Eye (tissue), 1 donor: ENCODE measurements around the gene ENTPD1.
"Not testable (repeated sequence)": the region's sequence is repeated elsewhere in the genome, so short reads cannot be mapped to it uniquely, and the experiment has no call there.

Experiments
- DNase-seq: peaks from one replicate; pipeline ENCODE4 v3.0.0-alpha.2; 2015

The ENTPD1 gene

GRCh38 chr10:95798096-95798855 lies 42.3 kb downstream of the ENTPD1 start:
- no peak for DNase-seq

- not testable (repeated sequence) for DNase-seq
These were observed 44.3 kb downstream of the ENTPD1 start for GRCh38 chr10:95800286-95800685.

- DNase-seq, result not testable (repeated sequence)
These were observed 50.9 kb downstream of the ENTPD1 start for GRCh38 chr10:95806687-95807380.

- not testable (repeated sequence) for DNase-seq
These were observed 52.8 kb downstream of the ENTPD1 start for GRCh38 chr10:95808705-95809308.

- DNase-seq, result no peak
These were observed 53.6 kb downstream of the ENTPD1 start for GRCh38 chr10:95809370-95810197.

GRCh38 chr10:95810198-95810976 lies 54.4 kb downstream of the ENTPD1 start:
- DNase-seq, result no peak

GRCh38 chr10:95813054-95813685 lies 57.2 kb downstream of the ENTPD1 start:
- no peak for DNase-seq

GRCh38 chr10:95814011-95814727 lies 58.2 kb downstream of the ENTPD1 start:
- peak; percentile 43 for DNase-seq

- DNase-seq, result no peak
These were observed 59.2 kb downstream of the ENTPD1 start for GRCh38 chr10:95815133-95815532.

- no peak for DNase-seq
These were observed 59.8 kb downstream of the ENTPD1 start for GRCh38 chr10:95815701-95816240.

GRCh38 chr10:95818010-95818409 lies 62.0 kb downstream of the ENTPD1 start:
- no peak for DNase-seq

- no peak for DNase-seq
These were observed 62.7 kb downstream of the ENTPD1 start for GRCh38 chr10:95818668-95819067.

GRCh38 chr10:95819620-95820329 lies 63.8 kb downstream of the ENTPD1 start:
- DNase-seq, result no peak

- DNase-seq, result no peak
These were observed 64.4 kb downstream of the ENTPD1 start for GRCh38 chr10:95820363-95820762.

GRCh38 chr10:95821720-95822119 lies 65.8 kb downstream of the ENTPD1 start:
- no peak for DNase-seq

- no peak for DNase-seq
These were observed 74.1 kb downstream of the ENTPD1 start for GRCh38 chr10:95830044-95830443.

- DNase-seq, result no peak
These were observed 75.1 kb downstream of the ENTPD1 start for GRCh38 chr10:95831076-95831475.

GRCh38 chr10:95831515-95831914 lies 75.6 kb downstream of the ENTPD1 start:
- DNase-seq, result no peak

- no peak for DNase-seq
These were observed 76.5 kb downstream of the ENTPD1 start for GRCh38 chr10:95832216-95833041.
